T-cell (primary cell): ENCODE measurements around the gene CD180. TPM values are rescaled to one million over a fixed set of nuclear protein-coding genes. Genes with fewer than 3 reads are reported as not detected.

Experiments used
- ATAC-seq, 4 experiments: fragments of 200-7000 bp in 3 of 4; fragments of 150-1000 bp in 1 of 4; cut with Tn5 transposase; replicated peaks in 1 of 4; 1 replicate in 3 of 4; 2 replicates in 1 of 4; pipeline ENCODE4 v1.10.0; 2021; ENCODE audit warnings: moderate library complexity in 3 of 4, mild to moderate bottlenecking in 2 of 4, moderate number of reproducible peaks in 1 of 4
- CTCF ChIA-PET, 2 donors: fragments of 300-600 bp; sonication (Branson Sonifier 250); formaldehyde crosslinking; loops; one replicate each; lab custom pipeline; 2022; ENCODE audit warnings: antibody characterized with exemption in 2 of 2; lab: Charles Lee
- POLR2A ChIA-PET, 2 donors: fragments of 300-600 bp; sonication (Branson Sonifier 250); formaldehyde crosslinking; loops; one replicate each; lab custom pipeline; 2022; ENCODE audit warnings: antibody characterized with exemption in 2 of 2; lab: Charles Lee
- DNase-seq, 35 experiments: peaks; one replicate each; pipeline versions ENCODE4 v3.0.0 to v3.0.0-alpha.2; 2013 to 2023
- H3K27ac ChIP-seq: one replicate; pipeline ENCODE4 v1.5.1; 2013; ENCODE audit warnings: low read length
- H3K27me3 ChIP-seq, 2 experiments: replicated peaks in 1 of 2; 1 replicate in 1 of 2; 2 replicates in 1 of 2; pipeline versions ENCODE4 v1.6.1 to v1.7.0; 2013; ENCODE audit warnings: low read length in 1 of 2, mixed read lengths in 1 of 2; ENCODE audit not compliant: control insufficient read depth in 2 of 2, insufficient read depth in 2 of 2; ENCODE audit errors: extremely low read depth in 1 of 2
- H3K36me3 ChIP-seq, 2 donors: 1 replicate in 1 of 2; 2 replicates in 1 of 2; pipeline versions ENCODE4 v1.6.1 to v1.7.0; 2013; ENCODE audit warnings: low read length in 1 of 2; ENCODE audit not compliant: control insufficient read depth in 2 of 2, insufficient read depth in 1 of 2; ENCODE audit errors: extremely low read depth in 1 of 2
- H3K4me1 ChIP-seq, 2 experiments: 1 replicate in 1 of 2; 2 replicates in 1 of 2; pipeline versions ENCODE4 v1.6.1 to v1.7.0; 2013; ENCODE audit warnings: low read length in 2 of 2, mixed read lengths in 1 of 2; ENCODE audit not compliant: insufficient read depth in 2 of 2, control insufficient read depth in 1 of 2; ENCODE audit errors: extremely low read depth in 1 of 2
- H3K4me3 ChIP-seq, 2 donors: 1 replicate in 1 of 2; 2 replicates in 1 of 2; pipeline versions ENCODE4 v1.5.1 to v1.7.0; 2013; ENCODE audit warnings: mild to moderate bottlenecking in 2 of 2, low read length in 1 of 2, moderate library complexity in 1 of 2; ENCODE audit not compliant: control insufficient read depth in 1 of 2; ENCODE audit errors: extremely low read depth in 1 of 2
- H3K9me3 ChIP-seq: 2 replicates; pipeline ENCODE4 v1.7.0; 2013
- H3K27ac Mint-ChIP-seq, 2 donors: one replicate each; pipeline ENCODE4 v1.8.0; 2020 to 2021; ENCODE audit warnings: mild to moderate bottlenecking in 2 of 2, mixed read lengths in 2 of 2
- H3K27me3 Mint-ChIP-seq, 2 donors: one replicate each; pipeline ENCODE4 v1.8.0; 2021 to 2022; ENCODE audit warnings: mixed read lengths in 2 of 2
- H3K36me3 Mint-ChIP-seq: one replicate; pipeline ENCODE4 v1.8.0; 2021; ENCODE audit warnings: mixed read lengths
- H3K4me1 Mint-ChIP-seq, 3 donors: one replicate each; pipeline ENCODE4 v1.8.0; 2020 to 2022; ENCODE audit warnings: mixed read lengths in 3 of 3, mild to moderate bottlenecking in 1 of 3
- H3K4me3 Mint-ChIP-seq, 3 donors: one replicate each; pipeline ENCODE4 v1.8.0; 2020 to 2022; ENCODE audit warnings: mild to moderate bottlenecking in 3 of 3, mixed read lengths in 3 of 3, moderate library complexity in 3 of 3
- H3K9me3 Mint-ChIP-seq, 3 donors: one replicate each; pipeline ENCODE4 v1.8.0; 2020 to 2022; ENCODE audit warnings: mixed read lengths in 3 of 3
- WGBS: methylation state at CpG from one replicate; pipeline ENCODE4 v1.1.5; 2013; ENCODE audit warnings: missing lambda C conversion rate; ENCODE audit not compliant: insufficient coverage; 5-methylcytosine and 5-hydroxymethylcytosine counted together
- total RNA-seq, 35 experiments: library from RNA in 6 of 35; stranded (reverse) in 6 of 35; fragments of 120-200 nt in 1 of 35; gene quantifications; one replicate each; pipeline versions ENCODE4 v1.2.1 to v1.2.4 and lab custom pipeline; 2013 to 2026

Gene CD180
- total RNA-seq, 5 donors from 2014 or later (not counting 1 experiment from before 2014, with no cell fraction given): 0.16 to 1.3 (median 0.73) TPM

- CTCF ChIA-PET: interaction anchor here in 1 of 2 donors (0.8 to 1.2 kb wide), 2 partner anchors 10 to 843 kb away, joined by 3 to 4 read pairs; no protein-coding TSS in a partner anchor
- H3K4me3 ChIP-seq: no peak overlapping the region
- no peaks in the 10 kb centered on the region for H3K27me3 ChIP-seq
- no peak overlapping the region for H3K27ac ChIP-seq
- ATAC-seq (no peak), DNase-seq (no peak)
- Mint-ChIP-seq H3K4me1 (no peaks in the 10 kb centered on the region), H3K27me3 (no peaks in the 10 kb centered on the region), H3K27ac (no peak overlapping the region), H3K9me3 (peaks cover 0 to 12% (median 0%) of the 10 kb centered on the region in 3 donors), H3K4me3 (no peak overlapping the region), H3K36me3 (peaks cover 62% of the 10 kb centered on the region)
- peaks cover 10 to 28% of the 10 kb centered on the region in 2 donors for H3K36me3 ChIP-seq
- 98% methylated on average over 7 of the region's 14 CpGs for WGBS
- POLR2A ChIA-PET: interaction anchor here in 1 of 2 donors (0.8 kb wide), 1 partner anchor 65 kb away, joined by 4 read pairs; no protein-coding TSS in a partner anchor
- H3K9me3 ChIP-seq: no peaks in the 10 kb centered on the region
- no peaks in the 10 kb centered on the region for H3K4me1 ChIP-seq
Measured at GRCh38 chr5:67149057-67149950, 47.3 kb downstream of the CD180 start.

- 100% methylated on average over 1 of the region's 3 CpGs for WGBS
Measured at GRCh38 chr5:67147760-67148159, 48.8 kb downstream of the CD180 start.

GRCh38 chr5:67146981-67147380 is 49.6 kb downstream of the CD180 start:
- ChIA-PET CTCF (interaction anchor here in 1 of 2 donors (1.0 kb wide), 1 partner anchor 14 kb away, joined by 3 read pairs; no protein-coding TSS in a partner anchor), POLR2A (interaction anchor here in 1 of 2 donors (0.5 to 0.8 kb wide), 2 partner anchors 142 to 951 kb away, joined by 3 to 5 read pairs; no protein-coding TSS in a partner anchor)
- Mint-ChIP-seq H3K27ac (no peak overlapping the region), H3K4me1 (no peaks in the 10 kb centered on the region), H3K27me3 (no peaks in the 10 kb centered on the region), H3K4me3 (no peak overlapping the region), H3K9me3 (peaks cover 0 to 12% (median 0%) of the 10 kb centered on the region in 3 donors), H3K36me3 (peaks cover 74% of the 10 kb centered on the region)
- Histone ChIP-seq H3K27me3 (no peaks in the 10 kb centered on the region), H3K9me3 (no peaks in the 10 kb centered on the region), H3K4me3 (no peak overlapping the region), H3K36me3 (peaks cover 9 to 39% of the 10 kb centered on the region in 2 donors), H3K27ac (no peak overlapping the region), H3K4me1 (no peaks in the 10 kb centered on the region)
- no peak for DNase-seq
- ATAC-seq: no peak
- no CpG with 5 or more reads among the region's 4 CpGs for WGBS

More at GRCh38 chr5:67147760-67148159, 48.8 kb downstream of the CD180 start:
- peaks cover 0 to 12% (median 0%) of the 10 kb centered on the region in 3 donors for H3K9me3 Mint-ChIP-seq
- H3K27me3 Mint-ChIP-seq: no peaks in the 10 kb centered on the region
- Histone ChIP-seq H3K4me1 (no peaks in the 10 kb centered on the region), H3K36me3 (peaks cover 13 to 40% of the 10 kb centered on the region in 2 donors), H3K27ac (no peak overlapping the region), H3K9me3 (no peaks in the 10 kb centered on the region), H3K4me3 (no peak overlapping the region), H3K27me3 (no peaks in the 10 kb centered on the region)
- H3K36me3 Mint-ChIP-seq: peaks cover 70% of the 10 kb centered on the region
- no peak overlapping the region for H3K4me3 Mint-ChIP-seq
- ChIA-PET CTCF (interaction anchor here in 1 of 2 donors (1.0 kb wide), 1 partner anchor 15 kb away, joined by 3 read pairs; no protein-coding TSS in a partner anchor), POLR2A (interaction anchor here in 1 of 2 donors (0.8 kb wide), 1 partner anchor 143 kb away, joined by 3 read pairs; no protein-coding TSS in a partner anchor)
- no peak for DNase-seq
- ATAC-seq: no peak
- H3K4me1 Mint-ChIP-seq: no peaks in the 10 kb centered on the region
- H3K27ac Mint-ChIP-seq: no peak overlapping the region

- WGBS: no CpG with 5 or more reads among the region's 1 CpG
- no peaks in the 10 kb centered on the region for H3K9me3 ChIP-seq
Measured at GRCh38 chr5:67146574-67146973, 50.0 kb downstream of the CD180 start.

DNA sequence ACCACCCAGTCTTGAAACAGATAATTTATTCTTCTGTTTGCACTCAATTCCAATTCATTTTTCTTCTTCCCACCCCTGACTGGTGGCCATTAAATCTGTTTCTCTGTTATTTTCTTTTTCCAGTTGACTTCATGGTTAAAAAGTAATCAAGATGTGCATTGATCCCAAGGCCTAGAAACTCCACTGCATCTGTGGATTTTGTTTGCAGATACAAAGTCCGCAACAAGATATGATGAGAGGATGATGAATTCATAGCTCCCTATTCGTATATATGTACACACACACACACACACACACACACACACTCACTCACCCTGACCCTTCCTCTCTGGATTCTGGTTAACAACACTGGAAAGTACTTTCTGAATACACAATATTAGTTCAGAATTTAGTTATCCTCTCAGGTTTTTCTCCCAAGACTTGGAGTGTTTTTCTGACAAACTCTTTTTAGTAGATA is 52.4 kb downstream of the CD180 start:
- H3K36me3 ChIP-seq: peaks cover 13 to 35% of the 10 kb centered on the region in 2 donors
- no peak overlapping the region for H3K27ac Mint-ChIP-seq
- H3K36me3 Mint-ChIP-seq: peaks cover 76% of the 10 kb centered on the region
- CTCF ChIA-PET: interaction anchor here (0.7 to 1.1 kb wide), 2 partner anchors 12 to 158 kb away, joined by 3 read pairs; no protein-coding TSS in a partner anchor
- no peak overlapping the region for H3K4me3 Mint-ChIP-seq
- H3K9me3 Mint-ChIP-seq: no peaks in the 10 kb centered on the region
- no peak overlapping the region for H3K27ac ChIP-seq
- no peak for ATAC-seq
- WGBS: no CpG with 5 or more reads among the region's 2 CpGs
- H3K27me3 ChIP-seq: no peaks in the 10 kb centered on the region
- H3K9me3 ChIP-seq: no peaks in the 10 kb centered on the region
- no peaks in the 10 kb centered on the region for H3K4me1 ChIP-seq
- H3K27me3 Mint-ChIP-seq: no peaks in the 10 kb centered on the region
- no peaks in the 10 kb centered on the region for H3K4me1 Mint-ChIP-seq
- H3K4me3 ChIP-seq: no peak overlapping the region
- POLR2A ChIA-PET: no interaction called here
- no peak for DNase-seq

More at GRCh38 chr5:67146574-67146973, 50.0 kb downstream of the CD180 start:
- no peak overlapping the region for H3K27ac ChIP-seq
- ChIA-PET CTCF (no interaction called here), POLR2A (no interaction called here)
- H3K4me1 ChIP-seq: no peaks in the 10 kb centered on the region
- Mint-ChIP-seq H3K36me3 (peaks cover 78% of the 10 kb centered on the region), H3K27me3 (no peaks in the 10 kb centered on the region), H3K9me3 (peaks cover 0 to 12% (median 0%) of the 10 kb centered on the region in 3 donors), H3K4me1 (no peaks in the 10 kb centered on the region), H3K27ac (no peak overlapping the region), H3K4me3 (no peak overlapping the region)
- DNase-seq (no peak), ATAC-seq (no peak)
- peaks cover 9 to 39% of the 10 kb centered on the region in 2 donors for H3K36me3 ChIP-seq
- no peak overlapping the region for H3K4me3 ChIP-seq
- H3K27me3 ChIP-seq: no peaks in the 10 kb centered on the region

DNA sequence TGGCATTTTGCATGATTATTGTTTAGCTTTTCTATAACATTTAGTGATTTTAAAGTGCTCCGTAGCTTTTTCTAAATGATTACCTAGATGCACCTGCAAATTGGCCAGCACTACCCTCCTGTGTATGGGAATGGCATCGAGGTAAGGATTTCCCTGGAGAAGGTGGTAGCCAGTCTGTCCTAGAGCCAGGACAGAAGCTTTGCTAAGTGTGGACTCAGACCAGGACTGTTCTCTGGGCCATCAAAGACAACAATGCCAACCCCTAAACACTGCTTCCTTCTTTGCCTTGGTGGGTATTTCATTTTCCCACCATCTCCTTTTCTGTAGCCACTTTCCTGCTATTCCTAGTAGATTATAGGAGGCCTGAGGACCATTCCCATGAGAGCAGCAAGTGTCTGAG is 53.0 kb downstream of the CD180 start:
- POLR2A ChIA-PET: interaction anchor here (0.6 kb wide), 2 partner anchors 175 to 306 kb away, joined by 3 read pairs; no protein-coding TSS in a partner anchor
- WGBS: 88% methylated on average over 1 of the region's 2 CpGs

More for the DNA sequence above, 53.0 kb downstream of the CD180 start:
- CTCF ChIA-PET: no interaction called here
- H3K9me3 ChIP-seq: no peaks in the 10 kb centered on the region
- Mint-ChIP-seq H3K27ac (no peak overlapping the region), H3K4me1 (no peaks in the 10 kb centered on the region), H3K9me3 (no peaks in the 10 kb centered on the region), H3K36me3 (peaks cover 76% of the 10 kb centered on the region), H3K4me3 (no peak overlapping the region), H3K27me3 (no peaks in the 10 kb centered on the region)
- H3K4me3 ChIP-seq: no peak overlapping the region
- H3K4me1 ChIP-seq: no peaks in the 10 kb centered on the region
- peaks cover 13 to 40% of the 10 kb centered on the region in 2 donors for H3K36me3 ChIP-seq
- H3K27ac ChIP-seq: no peak overlapping the region
- no peak for DNase-seq
- ATAC-seq: no peak
- no peaks in the 10 kb centered on the region for H3K27me3 ChIP-seq
